Measurements from ENCODE around the gene ERBB4.

GRCh38 chr2:211722928-211723327 lies 815.7 kb downstream of the ERBB4 start:
- TF ChIP-seq CTCF (conservative IDR thresholded peaks at IDR 0.05; ENCODE audit: low read length) (no peak), EZH2phosphoT487 (IDR thresholded peaks at IDR 0.05; ENCODE audit: borderline replicate concordance) (no peak)
